Large intestine (tissue), 3 donors: ENCODE data around the gene CSNK1D. TPM values are rescaled to one million over a fixed set of nuclear protein-coding genes. Genes with fewer than 3 reads are reported as not detected.
A peak's percentile ranks its signal among the peaks of the same experiment; 100 is the strongest.
"Not testable (repeated sequence)": the region's sequence is repeated elsewhere in the genome, so short reads cannot be mapped to it uniquely, and the experiment has no call there.

ENCODE experiments used
- DNase-seq, 2 donors: peaks; one replicate each; pipeline versions ENCODE4 v3.0.0 to v3.0.0-alpha.2; 2013
- H3K27ac ChIP-seq: one replicate; pipeline ENCODE4 v1.5.1; 2013; ENCODE audit warnings: low read length
- H3K27me3 ChIP-seq: 2 replicates; pipeline ENCODE4 v1.6.1; 2013; ENCODE audit warnings: low read length; ENCODE audit not compliant: control insufficient read depth, insufficient read depth
- H3K36me3 ChIP-seq: 2 replicates; pipeline ENCODE4 v1.6.1; 2013; ENCODE audit warnings: low read length; ENCODE audit not compliant: control insufficient read depth, insufficient read depth
- H3K4me1 ChIP-seq: one replicate; pipeline ENCODE4 v1.6.1; 2013; ENCODE audit warnings: low read length; ENCODE audit not compliant: control insufficient read depth, insufficient read depth
- H3K4me3 ChIP-seq: one replicate; pipeline ENCODE4 v1.5.1; 2013; ENCODE audit warnings: low read length
- H3K9me3 ChIP-seq: one replicate; pipeline ENCODE4 v1.6.1; 2013; ENCODE audit warnings: mild to moderate bottlenecking, low read depth, low read length, moderate library complexity; ENCODE audit not compliant: control insufficient read depth
- WGBS: methylation state at CpG from one replicate; pipeline ENCODE4 v1.1.5; 2013; ENCODE audit warnings: low lambda C conversion rate; ENCODE audit not compliant: insufficient coverage; 5-methylcytosine and 5-hydroxymethylcytosine counted together
- polyA plus RNA-seq: library from polyadenylated mRNA; unstranded; fragments of 120-200 nt; gene quantifications from one replicate; pipeline ENCODE4 v1.2.1, GENCODE V29; 2013

The CSNK1D gene
- polyA plus RNA-seq, 1 donor, result 147 TPM

GRCh38 chr17:82216301-82217119 lies 57.0 kb downstream of the CSNK1D start:
- H3K27ac ChIP-seq, result no peak overlapping the region
- no CpG with 5 or more reads among the region's 17 CpGs for WGBS
- H3K4me1 ChIP-seq, result no peaks in the 10 kb centered on the region
- H3K36me3 ChIP-seq, result no peaks in the 10 kb centered on the region
- H3K27me3 ChIP-seq, result no peaks in the 10 kb centered on the region
- DNase-seq, result no peak
- H3K4me3 ChIP-seq, result no peak overlapping the region
- H3K9me3 ChIP-seq, result no peaks in the 10 kb centered on the region

GRCh38 chr17:82215972-82216300 lies 57.6 kb downstream of the CSNK1D start:
- H3K27me3 ChIP-seq, result no peaks in the 10 kb centered on the region
- WGBS, result 100% methylated on average over 1 of the region's 12 CpGs
- H3K4me1 ChIP-seq, result no peaks in the 10 kb centered on the region
- H3K36me3 ChIP-seq, result no peaks in the 10 kb centered on the region
- DNase-seq, result no peak
- no peak overlapping the region for H3K4me3 ChIP-seq
- H3K9me3 ChIP-seq, result no peaks in the 10 kb centered on the region
- H3K27ac ChIP-seq, result no peak overlapping the region

GRCh38 chr17:82215095-82215971 lies 58.2 kb downstream of the CSNK1D start:
- no peak overlapping the region for H3K27ac ChIP-seq
- no peak for DNase-seq
- no CpG with 5 or more reads among the region's 25 CpGs for WGBS

GRCh38 chr17:82214012-82214628 lies 59.4 kb downstream of the CSNK1D start:
- Histone ChIP-seq H3K27me3 (no peaks in the 10 kb centered on the region), H3K4me1 (no peaks in the 10 kb centered on the region), H3K36me3 (no peaks in the 10 kb centered on the region), H3K27ac (no peak overlapping the region), H3K9me3 (no peaks in the 10 kb centered on the region), H3K4me3 (no peak overlapping the region)
- WGBS, result no CpG with 5 or more reads among the region's 11 CpGs
- no peak for DNase-seq

More at GRCh38 chr17:82215095-82215971, 58.2 kb downstream of the CSNK1D start:
- Histone ChIP-seq H3K27me3 (no peaks in the 10 kb centered on the region), H3K9me3 (no peaks in the 10 kb centered on the region), H3K36me3 (no peaks in the 10 kb centered on the region), H3K4me1 (no peaks in the 10 kb centered on the region), H3K4me3 (no peak overlapping the region)

- Histone ChIP-seq H3K4me3 (peak overlapping the region; percentile 68), H3K36me3 (no peaks in the 10 kb centered on the region), H3K27me3 (no peaks in the 10 kb centered on the region), H3K4me1 (no peaks in the 10 kb centered on the region), H3K9me3 (no peaks in the 10 kb centered on the region), H3K27ac (no peak overlapping the region)
- peak in 1 of 2 donors; percentile 47 for DNase-seq
- no CpG with 5 or more reads among the region's 37 CpGs for WGBS
These were observed 60.1 kb downstream of the CSNK1D start for GRCh38 chr17:82213251-82214011.

GRCh38 chr17:82212331-82213250 lies 60.9 kb downstream of the CSNK1D start, which contains the start of gene CCDC57:
CCDC57 (minus strand) TSS chr17:82212842; CDS start chr17:82201944, 10,898 bp downstream.
- Histone ChIP-seq H3K27me3 (no peaks in the 10 kb centered on the region), H3K9me3 (no peaks in the 10 kb centered on the region), H3K36me3 (no peaks in the 10 kb centered on the region), H3K4me1 (no peaks in the 10 kb centered on the region), H3K27ac (no peak within 1 kb of the TSS), H3K4me3 (peak within 1 kb of the TSS; percentile 68)
- no CpG with 5 or more reads among the region's 116 CpGs for WGBS
- DNase-seq, result peak; percentile 64 to 78

- WGBS, result 97% methylated on average over 5 of the region's 11 CpGs
- H3K27ac ChIP-seq, H3K36me3 ChIP-seq: not testable (repeated sequence)
These were observed 62.8 kb downstream of the CSNK1D start for GRCh38 chr17:82210655-82211054.

GRCh38 chr17:82205720-82206508 lies 67.6 kb downstream of the CSNK1D start:
- DNase-seq, result peak; percentile 84 to 91
- Histone ChIP-seq H3K36me3 (peaks cover 7% of the 10 kb centered on the region), H3K27me3 (no peaks in the 10 kb centered on the region), H3K9me3 (no peaks in the 10 kb centered on the region), H3K4me1 (peaks cover 7% of the 10 kb centered on the region), H3K4me3 (no peak overlapping the region), H3K27ac (peak overlapping the region; percentile 88)
- WGBS, result no CpG with 5 or more reads among the region's 21 CpGs

More at GRCh38 chr17:82210655-82211054, 62.8 kb downstream of the CSNK1D start:
- not testable (repeated sequence) for H3K4me1 ChIP-seq, H3K27me3 ChIP-seq, H3K4me3 ChIP-seq, H3K9me3 ChIP-seq, DNase-seq
